Lower leg skin (tissue), 4 donors: ENCODE data around the gene RNF151. TPM values are rescaled to one million over a fixed set of nuclear protein-coding genes. Genes with fewer than 3 reads are reported as not detected.
"Not testable (repeated sequence)": the region's sequence is repeated elsewhere in the genome, so short reads cannot be mapped to it uniquely, and the experiment has no call there.

ENCODE experiments used
- DNase-seq, 2 donors: peaks; one replicate each; pipeline ENCODE4 v3.0.0-alpha.2; 2019; ENCODE audit warnings: low spot score in 2 of 2
- H3K4me3 ChIP-seq: fragments of 200-600 bp; sonication (generic); 2 replicates; pipeline ENCODE4 v1.5.1; 2017; ENCODE audit warnings: mild to moderate bottlenecking, low read depth; ENCODE audit not compliant: poor library complexity, severe bottlenecking
- CTCF ChIP-seq, 3 donors: fragments of 450-650 bp; IDR thresholded peaks; one replicate each; pipeline ENCODE4 v1.5.1; 2016; ENCODE audit warnings: antibody characterized with exemption in 3 of 3, mild to moderate bottlenecking in 3 of 3, moderate library complexity in 2 of 3
- POLR2A ChIP-seq, 2 donors: fragments of 450-650 bp; IDR thresholded peaks; one replicate each; pipeline ENCODE4 v1.6.1; 2016 to 2017; ENCODE audit warnings: antibody characterized with exemption in 2 of 2, mild to moderate bottlenecking in 1 of 2, moderate library complexity in 1 of 2
- WGBS, 2 donors: methylation state at CpG; one replicate each; pipeline ENCODE4 v1.1.5; 2018; 5-methylcytosine and 5-hydroxymethylcytosine counted together
- intact Hi-C: fragments of 100-400 bp; cut with DNase I; formaldehyde crosslinking; loops from one replicate; pipeline ENCODE4 v1.15.0; 2023; ENCODE audit warnings: low total_unique reads
- total RNA-seq, 4 donors: library from RNA; depleted of rRNA; stranded (reverse); fragments of >200 nt; gene quantifications; one replicate each; pipeline ENCODE4 v1.1.0, GENCODE V29; 2016

Gene RNF151
- total RNA-seq, 4 donors from 2014 or later: not detected

GRCh38 chr16:1938316-1938715 lies 28.3 kb upstream of the RNF151 start:
- intact Hi-C loops: loop anchor here (10.0 kb wide), 1 partner anchor 84 kb away; no protein-coding TSS in a partner anchor
- 90 to 93% methylated on average over 10 of the region's 10 CpGs for WGBS, 2 donors
- no peak for TF ChIP-seq CTCF (IDR thresholded peaks at IDR 0.05)
- no peak for TF ChIP-seq POLR2A (IDR thresholded peaks at IDR 0.05)
- H3K4me3 ChIP-seq: no peak overlapping the region
- DNase-seq: no peak

- no peak overlapping the region for H3K4me3 ChIP-seq
- intact Hi-C loops: loop anchor here (10.0 kb wide), 1 partner anchor 84 kb away; no protein-coding TSS in a partner anchor
- no peak for TF ChIP-seq CTCF (IDR thresholded peaks at IDR 0.05)
- no peak for TF ChIP-seq POLR2A (IDR thresholded peaks at IDR 0.05)
- 90 to 92% methylated on average over 17 of the region's 17 CpGs for WGBS, 2 donors
- no peak for DNase-seq
Observed at GRCh38 chr16:1938910-1939309, 27.7 kb upstream of the RNF151 start.

DNA sequence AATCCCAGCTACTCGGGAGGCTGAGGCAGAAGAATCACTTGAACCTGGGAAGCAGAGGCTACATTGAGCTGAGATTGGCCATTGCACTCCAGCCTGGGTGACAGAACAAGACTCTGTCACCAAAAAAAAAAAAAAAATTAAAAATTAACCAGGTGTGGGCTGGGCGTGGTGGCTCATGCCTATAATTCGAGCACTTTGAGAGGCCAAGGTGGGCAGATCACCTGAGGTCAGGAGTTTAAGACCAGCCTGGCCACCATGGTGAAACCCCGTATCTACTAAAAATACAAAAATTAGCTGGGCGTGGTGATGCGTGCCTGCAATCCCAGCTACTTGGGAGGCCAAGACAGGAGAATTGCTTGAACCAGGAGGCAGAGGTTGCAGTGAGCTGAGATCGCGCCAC lies 26.8 kb upstream of the RNF151 start:
- WGBS, 2 donors: 93 to 97% methylated on average over 8 of the region's 8 CpGs

GRCh38 chr16:1940273-1941161 lies 26.1 kb upstream of the RNF151 start:
- 88 to 91% methylated on average over 23 of the region's 23 CpGs for WGBS, 2 donors
- no peak overlapping the region for H3K4me3 ChIP-seq
- DNase-seq: no peak
- TF ChIP-seq CTCF (IDR thresholded peaks at IDR 0.05) (no peak), POLR2A (IDR thresholded peaks at IDR 0.05) (no peak)
- intact Hi-C loops: no loop called here

More for the DNA sequence above, 26.8 kb upstream of the RNF151 start:
- DNase-seq, H3K4me3 ChIP-seq: not testable (repeated sequence)
- intact Hi-C loops: loop anchor here (10.0 kb wide), 1 partner anchor 85 kb away; no protein-coding TSS in a partner anchor

DNA sequence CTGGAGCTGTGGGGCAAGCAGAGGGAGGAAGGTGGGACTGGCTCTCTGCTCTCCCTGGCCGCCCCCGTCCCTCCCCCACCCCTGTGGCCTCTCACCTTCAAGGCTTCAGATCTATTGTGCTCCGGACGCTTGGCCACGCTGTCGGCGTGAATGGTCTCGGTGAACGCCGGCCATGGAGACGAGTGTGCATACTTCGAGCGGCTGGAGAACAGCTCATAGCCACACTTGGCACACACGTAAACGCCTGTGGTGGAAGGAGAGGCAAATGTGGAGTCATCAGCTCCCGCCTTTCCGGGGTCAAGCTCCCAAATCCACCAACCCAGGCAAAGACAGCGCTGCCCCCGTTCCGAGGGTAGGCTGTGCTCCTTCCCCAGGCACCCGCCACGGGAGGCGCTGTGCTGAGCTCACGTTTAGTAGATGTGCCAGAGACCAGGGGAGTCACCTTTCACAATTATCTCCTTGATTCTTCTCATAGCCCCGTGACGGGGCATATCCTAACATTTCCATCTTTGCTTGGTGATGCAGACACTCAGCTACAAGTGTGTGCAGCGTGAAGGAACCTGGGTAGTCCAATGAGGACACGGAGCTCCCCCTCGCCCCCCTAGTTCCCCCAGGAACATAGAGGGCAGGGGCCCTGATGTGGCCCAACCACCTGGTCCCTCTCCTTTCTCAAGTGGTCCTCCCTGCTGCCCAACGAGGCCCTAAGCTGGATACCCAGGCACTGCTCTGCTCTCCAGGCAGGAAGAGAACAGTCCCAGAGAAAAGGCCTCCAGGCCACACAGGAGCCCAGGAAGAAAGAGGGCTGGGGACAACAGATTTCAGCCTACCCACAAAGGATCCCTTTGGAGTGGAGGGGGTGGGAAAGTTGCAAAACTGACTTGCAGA lies 25.3 kb upstream of the RNF151 start:
- TF ChIP-seq CTCF (IDR thresholded peaks at IDR 0.05) (no peak), POLR2A (IDR thresholded peaks at IDR 0.05) (no peak)
- no peak overlapping the region for H3K4me3 ChIP-seq
- intact Hi-C loops: no loop called here
- no peak for DNase-seq
- WGBS, 2 donors: 85 to 88% methylated on average over 27 to 30 of the region's 30 CpGs
